CD4-positive, alpha-beta T cell treated with Interleukin-12 subunit alpha and Interleukin-12 subunit beta, for 1 hour (primary cell): ENCODE data around the gene RAB44.
A peak's percentile ranks its signal among the peaks of the same experiment; 100 is the strongest.
"Not testable (repeated sequence)": the region's sequence is repeated elsewhere in the genome, so short reads cannot be mapped to it uniquely, and the experiment has no call there.

Experiments used
- DNase-seq: peaks from one replicate; pipeline ENCODE4 v3.0.0-alpha.2; 2020

Gene RAB44

GRCh38 chr6:36688063-36688738 lies 9.4 kb upstream of the RAB44 start:
- DNase-seq = no peak

GRCh38 chr6:36688739-36689075 lies 8.9 kb upstream of the RAB44 start:
- DNase-seq = no peak

GRCh38 chr6:36691011-36691410 lies 6.6 kb upstream of the RAB44 start:
- DNase-seq = no peak

- DNase-seq = no peak
These were observed 6.0 kb upstream of the RAB44 start for GRCh38 chr6:36691612-36692011.

- peak; percentile 48 for DNase-seq
These were observed 5.4 kb upstream of the RAB44 start for GRCh38 chr6:36692220-36692619.

GRCh38 chr6:36692861-36693702 lies 4.5 kb upstream of the RAB44 start:
- no peak for DNase-seq

- no peak for DNase-seq
These were observed 3.0 kb upstream of the RAB44 start for GRCh38 chr6:36694616-36695015.

GRCh38 chr6:36695414-36695813 lies 2.2 kb upstream of the RAB44 start:
- DNase-seq = no peak

GRCh38 chr6:36698196-36698595 lies 570 bp downstream of the RAB44 start:
- DNase-seq = no peak

- DNase-seq = no peak
These were observed 1.2 kb downstream of the RAB44 start for GRCh38 chr6:36698871-36699271.

- DNase-seq = no peak
These were observed 1.7 kb downstream of the RAB44 start for GRCh38 chr6:36699348-36699747.

GRCh38 chr6:36700071-36700812 lies 2.6 kb downstream of the RAB44 start:
- no peak for DNase-seq

GRCh38 chr6:36700831-36701230 lies 3.2 kb downstream of the RAB44 start:
- no peak for DNase-seq

GRCh38 chr6:36701401-36701991 lies 3.9 kb downstream of the RAB44 start:
- no peak for DNase-seq

GRCh38 chr6:36702656-36703055 lies 5.0 kb downstream of the RAB44 start:
- no peak for DNase-seq

GRCh38 chr6:36703081-36703606 lies 5.5 kb downstream of the RAB44 start:
- no peak for DNase-seq

GRCh38 chr6:36703982-36704381 lies 6.4 kb downstream of the RAB44 start:
- no peak for DNase-seq

- DNase-seq = not testable (repeated sequence)
These were observed 7.4 kb downstream of the RAB44 start for GRCh38 chr6:36704961-36705577.

GRCh38 chr6:36706339-36706738 lies 8.7 kb downstream of the RAB44 start:
- no peak for DNase-seq

- no peak for DNase-seq
These were observed 15.2 kb downstream of the RAB44 start for GRCh38 chr6:36712816-36713215.

- no peak for DNase-seq
These were observed 16.2 kb downstream of the RAB44 start for GRCh38 chr6:36713846-36714245.

GRCh38 chr6:36714511-36714910 lies 16.9 kb downstream of the RAB44 start:
- DNase-seq = no peak

- no peak for DNase-seq
These were observed 17.8 kb downstream of the RAB44 start for GRCh38 chr6:36715469-36715868.
